Mesenchymal stem cell (in vitro differentiated cells and primary cell): ENCODE data around the gene RNASE13. TPM values are rescaled to one million over a fixed set of nuclear protein-coding genes. Genes with fewer than 3 reads are reported as not detected.

Source experiments
- DNase-seq: peaks from one replicate; pipeline ENCODE4 v3.0.0-alpha.2; 2013
- H2AFZ ChIP-seq: one replicate; pipeline ENCODE4 v1.6.1; 2013; ENCODE audit warnings: low read depth, mild to moderate bottlenecking, control low read depth, inconsistent platforms, low read length, moderate library complexity
- H2AK5ac ChIP-seq: 2 replicates; pipeline ENCODE4 v1.6.1; 2013; ENCODE audit warnings: low read length, moderate library complexity, mild to moderate bottlenecking, inconsistent platforms; ENCODE audit not compliant: severe bottlenecking
- H2BK120ac ChIP-seq: one replicate; pipeline ENCODE4 v1.6.1; 2013; ENCODE audit warnings: low read depth, mild to moderate bottlenecking, inconsistent platforms, low read length, moderate library complexity
- H2BK12ac ChIP-seq, 2 experiments: one replicate each; pipeline ENCODE4 v1.6.1; 2013; ENCODE audit warnings: inconsistent platforms in 2 of 2, low read length in 2 of 2, mild to moderate bottlenecking in 2 of 2, moderate library complexity in 2 of 2, control low read depth in 1 of 2
- H2BK15ac ChIP-seq: one replicate; pipeline ENCODE4 v1.6.1; 2013; ENCODE audit warnings: mild to moderate bottlenecking, low read depth, inconsistent platforms; ENCODE audit not compliant: poor library complexity, severe bottlenecking
- H2BK5ac ChIP-seq: 2 replicates; pipeline ENCODE4 v1.6.1; 2013; ENCODE audit warnings: low read depth, mild to moderate bottlenecking, low read length, control low read depth, inconsistent platforms; ENCODE audit not compliant: poor library complexity, severe bottlenecking
- H3K14ac ChIP-seq, 2 experiments: one replicate each; pipeline ENCODE4 v1.6.1; 2013; ENCODE audit warnings: inconsistent platforms in 2 of 2, low read length in 2 of 2, control low read depth in 1 of 2, mild to moderate bottlenecking in 1 of 2, moderate library complexity in 1 of 2
- H3K18ac ChIP-seq, 2 experiments: one replicate each; pipeline ENCODE4 v1.6.1; 2013; ENCODE audit warnings: inconsistent platforms in 2 of 2, low read length in 2 of 2, control low read depth in 1 of 2, low read depth in 1 of 2, mild to moderate bottlenecking in 1 of 2
- H3K23ac ChIP-seq, 2 experiments: one replicate each; pipeline ENCODE4 v1.6.1; 2013; ENCODE audit warnings: inconsistent platforms in 2 of 2, low read length in 2 of 2, mild to moderate bottlenecking in 2 of 2, moderate library complexity in 2 of 2, control low read depth in 1 of 2
- H3K27ac ChIP-seq: 2 replicates; pipeline ENCODE4 v1.5.1; 2013; ENCODE audit warnings: mild to moderate bottlenecking, moderate library complexity, low read length, control low read depth, inconsistent platforms; ENCODE audit not compliant: poor library complexity, severe bottlenecking
- H3K27me3 ChIP-seq, 2 experiments: 2 replicates each; pipeline versions ENCODE4 v1.6.1 to v1.7.0; 2013; ENCODE audit warnings: low read length in 2 of 2, mild to moderate bottlenecking in 2 of 2, moderate library complexity in 2 of 2, control low read depth in 1 of 2, inconsistent platforms in 1 of 2; ENCODE audit not compliant: control insufficient read depth in 1 of 2, insufficient read depth in 1 of 2
- H3K36me3 ChIP-seq, 2 experiments: 2 replicates each; pipeline versions ENCODE4 v1.6.1 to v1.7.0; 2013; ENCODE audit warnings: low read length in 2 of 2, control low read depth in 1 of 2, inconsistent platforms in 1 of 2, low read depth in 1 of 2, mild to moderate bottlenecking in 1 of 2; ENCODE audit not compliant: insufficient read depth in 2 of 2, control insufficient read depth in 1 of 2
- H3K4ac ChIP-seq, 2 experiments: one replicate each; pipeline ENCODE4 v1.6.1; 2013; ENCODE audit warnings: inconsistent platforms in 2 of 2, low read length in 2 of 2, mild to moderate bottlenecking in 2 of 2, moderate library complexity in 2 of 2, control low read depth in 1 of 2, low read depth in 1 of 2
- H3K4me1 ChIP-seq: 2 replicates; pipeline ENCODE4 v1.6.1; 2013; ENCODE audit warnings: low read depth, low read length, control low read depth; ENCODE audit not compliant: control insufficient read depth, insufficient read depth
- H3K4me2 ChIP-seq: 2 replicates; pipeline ENCODE4 v1.6.1; 2013; ENCODE audit warnings: low read length, mild to moderate bottlenecking, inconsistent platforms; ENCODE audit not compliant: poor library complexity, severe bottlenecking
- H3K4me3 ChIP-seq, 2 experiments: 2 replicates each; pipeline versions ENCODE4 v1.5.1 to v1.7.0; 2013; ENCODE audit warnings: low read length in 2 of 2, mild to moderate bottlenecking in 2 of 2, control low read depth in 1 of 2, low read depth in 1 of 2; ENCODE audit not compliant: insufficient read depth in 1 of 2
- H3K79me1 ChIP-seq: replicated peaks from 2 replicates; pipeline ENCODE4 v1.6.1; 2013; ENCODE audit warnings: mild to moderate bottlenecking, control low read depth, low read length, inconsistent platforms; ENCODE audit not compliant: poor library complexity, severe bottlenecking
- H3K9ac ChIP-seq: 2 replicates; pipeline ENCODE4 v1.7.0; 2013; ENCODE audit warnings: mild to moderate bottlenecking, low read length, moderate library complexity
- H3K9me3 ChIP-seq: 2 replicates; pipeline ENCODE4 v1.7.0; 2013; ENCODE audit warnings: mild to moderate bottlenecking, low read length; ENCODE audit not compliant: control insufficient read depth
- H4K8ac ChIP-seq: one replicate; pipeline ENCODE4 v1.6.1; 2013; ENCODE audit warnings: inconsistent platforms, mild to moderate bottlenecking, low read length, moderate library complexity
- H4K91ac ChIP-seq: one replicate; pipeline ENCODE4 v1.6.1; 2013; ENCODE audit warnings: mild to moderate bottlenecking, low read length, inconsistent platforms
- WGBS: methylation state at CpG from one replicate; pipeline ENCODE4 v1.1.7; 2013; ENCODE audit warnings: mixed read lengths; 5-methylcytosine and 5-hydroxymethylcytosine counted together
- polyA plus RNA-seq, 2 experiments: library from polyadenylated mRNA; stranded (reverse); fragments of 200-250 nt; gene quantifications; one replicate each; pipeline ENCODE4 v1.2.3, GENCODE V29; 2013

RNASE13 gene, protein sequence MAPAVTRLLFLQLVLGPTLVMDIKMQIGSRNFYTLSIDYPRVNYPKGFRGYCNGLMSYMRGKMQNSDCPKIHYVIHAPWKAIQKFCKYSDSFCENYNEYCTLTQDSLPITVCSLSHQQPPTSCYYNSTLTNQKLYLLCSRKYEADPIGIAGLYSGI
- not detected for polyA plus RNA-seq (2013, experiment 1 of 2)
- not detected for polyA plus RNA-seq (2013, experiment 2 of 2)

- whole genome bisulfite sequencing: 65% methylated on average over 4 of the region's 5 CpGs
- H3K4me3 ChIP-seq: no peak within 1 kb of the TSS
- no peak for DNase-seq
Observed at GRCh38 chr14:21034707-21035106, at the start of gene RNASE13. RNASE13 (minus strand) TSS chr14:21034807; CDS start chr14:21034288, 519 bp downstream.

DNA sequence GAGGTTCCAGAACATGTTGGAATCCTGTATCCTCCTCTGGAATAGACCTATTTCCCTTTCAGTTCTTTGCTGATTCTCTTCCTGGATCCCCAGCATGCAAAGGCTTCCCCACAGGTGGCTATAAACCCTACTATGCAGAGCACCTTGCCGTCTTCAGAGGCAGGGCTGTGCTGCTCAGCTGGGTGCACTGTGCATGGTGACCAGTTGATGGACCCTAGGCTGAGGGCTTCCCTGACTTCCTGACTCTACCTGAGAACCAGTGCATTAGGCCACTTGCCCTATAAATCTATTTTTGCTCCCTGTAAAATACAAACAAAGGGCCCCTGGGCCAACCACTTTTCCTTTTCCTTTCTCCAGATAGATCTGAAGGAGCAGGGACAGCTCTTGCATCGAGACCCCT, 49.8 kb upstream of the RNASE13 start:
- Histone ChIP-seq H3K4me3 (peak overlapping the region in 1 of 2 experiments; percentile 2), H2BK12ac (no peak overlapping the region), H3K79me1 (peaks cover 32% of the 10 kb centered on the region), H4K8ac (no peak overlapping the region), H3K4ac (no peak overlapping the region), H3K9me3 (no peaks in the 10 kb centered on the region), H3K18ac (no peak overlapping the region), H3K14ac (no peak overlapping the region), H2BK15ac (no peak overlapping the region), H3K23ac (no peak overlapping the region), H3K27me3 (no peaks in the 10 kb centered on the region), H2BK120ac (no peak overlapping the region), H3K4me1 (peaks cover 22% of the 10 kb centered on the region), H3K36me3 (peaks cover 84 to 88% of the 10 kb centered on the region in 2 experiments), H2AFZ (no peak overlapping the region), H3K4me2 (no peak overlapping the region), H4K91ac (no peak overlapping the region), H2AK5ac (peak overlapping the region; percentile 21), H2BK5ac (no peak overlapping the region), H3K9ac (peak overlapping the region; percentile 81), H3K27ac (peak overlapping the region; percentile 59)
- 94% methylated on average over 2 of the region's 2 CpGs for WGBS
- DNase-seq: no peak

More at GRCh38 chr14:21034707-21035106, at the start of gene RNASE13:
- no peak within 1 kb of the TSS for H3K4ac ChIP-seq
- peaks cover 2% of the 10 kb centered on the region for H3K4me1 ChIP-seq
- no peak within 1 kb of the TSS for H3K18ac ChIP-seq
- no peak within 1 kb of the TSS for H3K27ac ChIP-seq
- no peak within 1 kb of the TSS for H2BK5ac ChIP-seq
- no peaks in the 10 kb centered on the region for H3K79me1 ChIP-seq
- H4K91ac ChIP-seq: no peak within 1 kb of the TSS
- peaks cover 32 to 60% of the 10 kb centered on the region in 2 experiments for H3K27me3 ChIP-seq
- no peak within 1 kb of the TSS for H2BK120ac ChIP-seq
- H2BK12ac ChIP-seq: no peak within 1 kb of the TSS
- H3K36me3 ChIP-seq: no peaks in the 10 kb centered on the region
- no peak within 1 kb of the TSS for H3K4me2 ChIP-seq
- H2AK5ac ChIP-seq: no peak within 1 kb of the TSS
- no peak within 1 kb of the TSS for H4K8ac ChIP-seq
- no peak within 1 kb of the TSS for H3K9ac ChIP-seq
- H2BK15ac ChIP-seq: no peak within 1 kb of the TSS
- H3K23ac ChIP-seq: no peak within 1 kb of the TSS
- no peak within 1 kb of the TSS for H2AFZ ChIP-seq
- H3K14ac ChIP-seq: no peak within 1 kb of the TSS
- no peaks in the 10 kb centered on the region for H3K9me3 ChIP-seq

GRCh38 chr14:21083565-21084325, 49.1 kb upstream of the RNASE13 start:
- Histone ChIP-seq H2BK12ac (no peak overlapping the region), H2AFZ (no peak overlapping the region)

DNA sequence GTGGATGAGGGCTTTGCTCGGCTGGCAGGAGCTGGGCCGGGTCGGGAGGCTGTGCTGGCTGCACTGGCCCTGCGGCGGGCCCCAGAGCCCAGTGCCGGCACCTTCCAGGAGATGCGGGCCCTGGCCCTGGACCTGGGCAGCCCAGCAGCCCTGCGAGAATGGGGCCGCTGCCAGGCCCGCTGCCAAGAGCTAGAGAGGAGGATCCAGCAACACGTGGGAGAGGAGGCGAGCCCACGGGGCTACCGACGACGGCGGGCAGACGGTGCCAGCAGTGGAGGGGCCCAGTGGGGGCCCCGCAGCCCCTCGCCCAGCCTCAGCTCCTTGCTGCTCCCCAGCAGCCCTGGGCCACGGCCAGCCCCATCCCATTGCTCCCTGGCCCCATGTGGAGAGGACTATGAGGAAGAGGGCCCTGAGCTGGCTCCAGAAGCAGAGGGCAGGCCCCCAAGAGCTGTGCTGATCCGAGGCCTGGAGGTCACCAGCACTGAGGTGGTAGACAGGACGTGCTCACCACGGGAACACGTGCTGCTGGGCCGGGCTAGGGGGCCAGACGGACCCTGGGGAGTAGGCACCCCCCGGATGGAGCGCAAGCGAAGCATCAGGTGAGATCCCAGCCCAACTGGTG, 47.0 kb upstream of the RNASE13 start:
- Histone ChIP-seq H3K14ac (no peak overlapping the region), H3K4ac (no peak overlapping the region), H2BK15ac (no peak overlapping the region), H3K4me1 (peaks cover 13% of the 10 kb centered on the region), H3K79me1 (peaks cover 40% of the 10 kb centered on the region), H4K91ac (no peak overlapping the region), H2BK120ac (no peak overlapping the region), H3K4me2 (no peak overlapping the region), H3K36me3 (peaks cover 84 to 97% of the 10 kb centered on the region in 2 experiments), H3K27me3 (no peaks in the 10 kb centered on the region), H2BK5ac (no peak overlapping the region), H4K8ac (no peak overlapping the region), H3K9me3 (no peaks in the 10 kb centered on the region), H2AK5ac (no peak overlapping the region), H2AFZ (no peak overlapping the region), H3K9ac (no peak overlapping the region), H3K18ac (no peak overlapping the region), H2BK12ac (no peak overlapping the region), H3K23ac (no peak overlapping the region), H3K4me3 (no peak overlapping the region), H3K27ac (no peak overlapping the region)
- WGBS: 95% methylated on average over 28 of the region's 30 CpGs
- DNase-seq: no peak

More at GRCh38 chr14:21083565-21084325, 49.1 kb upstream of the RNASE13 start:
- no peak overlapping the region for H3K4me3 ChIP-seq
- H3K14ac ChIP-seq: no peak overlapping the region
- H2BK120ac ChIP-seq: no peak overlapping the region
- no peak overlapping the region for H3K18ac ChIP-seq
- no peaks in the 10 kb centered on the region for H3K27me3 ChIP-seq
- peaks cover 22% of the 10 kb centered on the region for H3K4me1 ChIP-seq
- H3K9me3 ChIP-seq: no peaks in the 10 kb centered on the region
- H3K9ac ChIP-seq: peak overlapping the region; percentile 32
- no peak for DNase-seq
- H3K79me1 ChIP-seq: peaks cover 35% of the 10 kb centered on the region
- H3K4me2 ChIP-seq: no peak overlapping the region
- peak overlapping the region; percentile 15 for H2AK5ac ChIP-seq
- no peak overlapping the region for H3K4ac ChIP-seq
- peak overlapping the region; percentile 59 for H3K27ac ChIP-seq
- H3K36me3 ChIP-seq: peaks cover 85 to 88% of the 10 kb centered on the region in 2 experiments
- no peak overlapping the region for H3K23ac ChIP-seq
- WGBS: 92% methylated on average over 11 of the region's 11 CpGs
- H2BK5ac ChIP-seq: no peak overlapping the region
- no peak overlapping the region for H2BK15ac ChIP-seq
- H4K91ac ChIP-seq: no peak overlapping the region
- no peak overlapping the region for H4K8ac ChIP-seq
